GM08714 (cell line): ENCODE measurements around the gene PBRM1.
A peak's percentile ranks its signal among the peaks of the same experiment; 100 is the strongest.

Source experiments
- H3K4me3 ChIP-seq: fragments of 200-500 bp; sonication (Bioruptor generic); 2 replicates; pipeline ENCODE4 v1.5.1; 2014; ENCODE audit warnings: mild to moderate bottlenecking, low read length, inconsistent platforms
- ZNF274 ChIP-seq: IDR thresholded peaks from 2 replicates; pipeline ENCODE4 v1.6.1; 2012; ENCODE audit warnings: mild to moderate bottlenecking, low read depth, low read length

PBRM1 gene

DNA sequence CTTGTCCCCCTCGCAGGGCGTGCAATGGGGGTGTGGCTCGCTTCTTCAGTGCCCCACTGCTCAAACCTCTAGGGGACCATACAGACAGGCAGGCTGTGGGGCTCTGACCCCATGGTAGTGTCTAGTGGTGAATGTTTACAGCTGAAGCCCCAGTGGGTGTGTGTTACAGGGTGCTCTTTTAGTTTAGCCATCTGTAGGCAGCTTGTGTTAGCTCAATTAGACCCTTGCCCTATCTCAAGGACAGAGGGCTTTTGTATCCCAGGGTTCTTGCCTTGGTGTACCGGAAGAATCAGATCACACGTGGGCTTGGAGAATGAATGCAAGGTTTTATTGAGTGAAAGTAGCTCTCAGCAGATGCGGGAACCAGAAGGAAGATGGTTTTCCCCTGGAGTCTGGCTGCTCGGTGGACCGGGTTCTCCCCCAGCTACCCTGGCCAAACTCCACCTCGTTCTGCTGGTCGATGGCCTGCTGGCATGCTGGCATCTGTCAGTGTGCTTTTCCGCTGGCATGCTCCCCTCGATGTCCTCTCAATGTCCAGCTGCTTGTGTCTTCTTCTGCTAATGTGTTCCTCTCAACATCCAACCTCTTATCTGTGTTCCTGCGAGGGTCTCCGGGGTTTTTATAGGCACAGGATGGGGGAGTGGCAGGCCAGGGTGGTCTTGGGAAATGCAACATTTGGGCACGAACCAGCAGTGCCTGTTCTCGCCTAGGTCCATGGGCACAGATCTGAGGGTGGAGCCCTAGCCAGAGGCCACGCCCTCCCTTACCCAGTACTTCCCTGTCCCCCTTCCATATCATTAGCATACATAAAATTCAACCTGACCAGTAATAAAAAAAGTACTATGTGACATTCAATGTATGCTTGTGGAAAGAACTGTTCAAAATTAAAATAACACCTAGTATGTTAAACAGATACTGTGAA is 26.8 kb upstream of the PBRM1 start:
- TF ChIP-seq ZNF274: no peak
- H3K4me3 ChIP-seq: no peak overlapping the region

GRCh38 chr3:52710512-52710911 is 24.8 kb upstream of the PBRM1 start:
- TF ChIP-seq ZNF274: no peak
- H3K4me3 ChIP-seq: no peak overlapping the region; the same call in 1 of the 2 replicates

DNA sequence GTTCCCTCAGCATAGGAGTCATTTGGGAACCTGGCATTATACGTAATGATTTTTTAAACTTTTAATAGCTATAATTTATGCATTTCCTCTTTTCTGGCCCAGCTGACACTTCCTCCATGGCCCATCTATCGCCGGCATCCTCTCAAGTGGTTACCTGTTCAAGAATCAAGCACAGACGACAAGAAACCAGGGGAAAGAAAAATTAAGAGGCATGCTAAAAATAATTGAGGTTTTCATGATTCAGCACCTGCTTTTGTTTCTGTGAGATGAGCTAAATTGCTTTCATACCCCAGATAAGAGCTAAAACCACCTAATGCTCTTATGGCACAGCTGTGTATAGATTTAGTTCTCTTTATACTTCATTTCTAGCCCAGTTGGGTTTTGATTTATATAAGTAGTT is 21.9 kb upstream of the PBRM1 start:
- TF ChIP-seq ZNF274: no peak
- H3K4me3 ChIP-seq: peak overlapping the region; percentile 89

DNA sequence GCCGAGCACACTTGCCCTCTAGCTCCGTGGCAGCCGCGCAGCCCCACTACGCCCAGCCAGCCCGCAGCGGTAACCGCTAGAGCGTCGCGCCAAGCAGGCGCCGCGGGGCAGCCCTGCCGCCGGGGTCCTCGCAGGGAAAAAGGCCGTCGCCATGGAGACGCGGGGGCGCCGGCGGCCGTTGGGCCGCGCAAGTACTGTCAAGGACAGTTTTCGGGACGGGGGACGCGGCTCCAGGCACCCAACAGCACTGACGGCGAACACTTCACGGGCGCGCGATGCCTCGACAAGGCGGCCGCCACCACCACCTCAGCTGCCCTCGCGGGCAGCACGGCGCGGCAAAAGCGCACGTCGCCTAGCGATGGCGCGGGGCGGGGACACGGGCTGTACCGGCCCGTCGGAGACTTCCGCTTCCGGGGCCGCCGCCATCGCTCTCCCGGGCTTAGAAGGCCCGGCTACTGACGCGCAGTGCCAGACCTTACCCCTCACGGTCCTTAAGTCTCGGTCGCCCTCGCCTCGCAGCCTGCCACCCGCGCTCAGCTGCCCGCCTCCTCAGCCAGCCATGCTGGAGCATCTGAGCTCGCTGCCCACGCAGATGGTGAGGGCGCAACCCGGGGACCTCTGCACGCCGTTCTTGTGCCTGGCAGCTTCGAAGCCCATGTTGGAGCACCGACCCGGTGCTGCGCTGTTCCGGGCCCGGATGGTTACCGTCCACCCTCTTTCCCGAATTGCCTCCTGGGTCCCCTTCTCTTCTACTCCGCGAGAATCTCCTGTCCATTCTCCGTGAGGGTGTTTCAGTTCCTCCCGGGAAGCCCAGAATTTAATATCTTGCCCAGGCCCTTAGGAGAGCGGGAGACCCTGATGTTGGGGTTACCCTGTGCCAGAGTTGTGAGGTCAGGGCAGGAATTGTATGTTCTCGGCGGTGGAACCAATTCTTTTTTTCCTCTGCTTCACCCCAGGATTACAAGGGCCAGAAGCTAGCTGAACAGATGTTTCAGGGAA is 20.3 kb upstream of the PBRM1 start, which contains the start of the genes GLT8D1 and SPCS1:
Gene GLT8D1, minus strand, starts transcription at position 104 of the 999 bp plus-strand sequence. CDS start 5,331 bp downstream, outside the sequence.
Gene SPCS1, plus strand, starts transcription at position 419 of the 999 bp plus-strand sequence. Its CDS starts 141 bp downstream, at position 560.
- H3K4me3 ChIP-seq: peak within 1 kb of the TSS; percentile 89
- no peak for TF ChIP-seq ZNF274

DNA sequence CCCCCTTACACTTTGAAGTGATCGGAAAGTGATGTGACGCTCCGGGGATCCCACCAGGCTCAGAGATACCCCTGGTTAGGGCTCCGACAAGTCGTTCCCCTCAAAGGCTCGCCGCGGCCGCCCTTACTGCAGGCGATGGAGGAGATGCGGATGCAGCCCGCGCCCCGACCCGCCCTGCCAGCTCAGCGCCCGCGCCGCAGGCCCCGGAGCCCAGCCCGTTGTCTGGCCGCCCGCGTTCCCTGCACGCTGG is 19.6 kb upstream of the PBRM1 start:
- no peak for TF ChIP-seq ZNF274
- peak overlapping the region; percentile 89 for H3K4me3 ChIP-seq

DNA sequence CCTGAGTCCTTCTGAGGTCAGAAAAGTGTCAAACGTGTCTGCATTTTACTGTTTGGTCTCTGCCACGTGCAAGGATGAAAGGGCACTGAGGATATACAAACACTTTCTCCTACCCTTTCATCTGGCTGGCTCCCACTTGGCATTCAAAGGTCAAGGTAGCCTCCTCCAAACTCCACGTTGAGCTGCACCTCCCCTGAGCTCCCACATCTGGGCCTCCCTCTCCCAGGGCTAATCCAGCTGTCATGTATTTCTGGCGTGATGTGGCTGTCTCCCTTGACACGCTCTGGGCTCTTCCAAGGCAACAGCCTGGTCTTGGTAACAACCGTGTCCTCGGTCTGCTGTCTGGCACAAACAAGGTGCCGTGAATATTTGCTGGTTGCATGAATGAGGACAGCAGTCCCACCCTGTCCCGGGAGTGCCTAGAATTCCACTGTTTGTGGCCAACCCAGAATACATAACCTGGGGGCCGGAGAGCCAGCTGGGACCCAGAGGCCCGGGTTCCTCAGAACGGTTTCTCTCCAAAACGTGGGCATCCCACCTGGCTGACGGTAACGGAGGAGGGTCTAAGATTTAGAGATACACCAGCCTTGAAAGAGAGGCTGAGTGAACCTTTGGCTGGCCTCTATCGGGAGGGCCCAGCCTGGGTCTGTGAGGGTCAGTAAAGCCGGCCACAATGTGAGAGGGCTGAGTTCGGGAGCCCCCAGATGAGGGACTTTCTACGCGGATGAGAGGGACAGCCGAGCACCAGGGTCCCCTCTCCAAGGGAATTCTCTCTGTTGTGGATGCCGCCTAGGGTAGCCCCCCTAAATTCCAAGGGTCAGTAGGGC is 19.1 kb upstream of the PBRM1 start:
- TF ChIP-seq ZNF274: no peak

DNA sequence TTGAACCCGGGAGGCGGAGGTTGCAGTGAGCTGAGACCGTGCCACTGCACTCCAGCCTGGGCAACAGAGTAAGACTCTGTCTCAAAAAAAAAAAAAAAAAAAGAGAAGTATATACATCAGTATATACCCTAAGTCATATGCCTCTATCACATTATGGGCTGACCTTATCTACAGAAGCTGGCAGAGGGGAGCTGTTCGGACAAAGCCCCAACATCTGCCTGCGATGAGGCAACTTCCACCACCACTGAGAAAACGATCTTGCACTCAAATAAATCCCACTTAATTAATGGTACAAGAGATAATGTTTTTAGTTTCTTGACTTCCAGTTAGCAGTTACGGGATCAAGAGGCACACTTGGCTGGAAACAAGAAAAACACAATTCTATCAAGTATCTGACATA is 17.6 kb upstream of the PBRM1 start:
- no peak for TF ChIP-seq ZNF274
- H3K4me3 ChIP-seq: no peak overlapping the region

More for the DNA sequence above, 19.1 kb upstream of the PBRM1 start:
- peak overlapping the region; percentile 89 for H3K4me3 ChIP-seq

DNA sequence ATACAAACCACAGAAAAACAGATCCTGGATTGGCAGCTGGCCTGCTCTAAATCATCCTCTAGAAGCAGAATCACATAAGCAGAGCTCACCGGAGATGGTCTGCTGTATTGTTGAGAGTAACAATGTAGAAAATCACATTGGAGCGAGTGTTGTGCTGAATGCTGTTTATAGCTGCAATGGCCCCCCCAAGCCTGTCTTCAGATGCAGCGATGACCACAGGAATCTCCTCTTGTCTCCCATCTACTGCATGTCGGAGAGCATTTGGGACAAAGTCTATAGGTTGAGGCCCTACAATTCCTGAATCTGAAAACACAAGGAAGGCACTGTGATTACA is 11.9 kb upstream of the PBRM1 start:
- H3K4me3 ChIP-seq: no peak overlapping the region
- no peak for TF ChIP-seq ZNF274

GRCh38 chr3:52696830-52697631 is 11.3 kb upstream of the PBRM1 start:
- TF ChIP-seq ZNF274: no peak

DNA sequence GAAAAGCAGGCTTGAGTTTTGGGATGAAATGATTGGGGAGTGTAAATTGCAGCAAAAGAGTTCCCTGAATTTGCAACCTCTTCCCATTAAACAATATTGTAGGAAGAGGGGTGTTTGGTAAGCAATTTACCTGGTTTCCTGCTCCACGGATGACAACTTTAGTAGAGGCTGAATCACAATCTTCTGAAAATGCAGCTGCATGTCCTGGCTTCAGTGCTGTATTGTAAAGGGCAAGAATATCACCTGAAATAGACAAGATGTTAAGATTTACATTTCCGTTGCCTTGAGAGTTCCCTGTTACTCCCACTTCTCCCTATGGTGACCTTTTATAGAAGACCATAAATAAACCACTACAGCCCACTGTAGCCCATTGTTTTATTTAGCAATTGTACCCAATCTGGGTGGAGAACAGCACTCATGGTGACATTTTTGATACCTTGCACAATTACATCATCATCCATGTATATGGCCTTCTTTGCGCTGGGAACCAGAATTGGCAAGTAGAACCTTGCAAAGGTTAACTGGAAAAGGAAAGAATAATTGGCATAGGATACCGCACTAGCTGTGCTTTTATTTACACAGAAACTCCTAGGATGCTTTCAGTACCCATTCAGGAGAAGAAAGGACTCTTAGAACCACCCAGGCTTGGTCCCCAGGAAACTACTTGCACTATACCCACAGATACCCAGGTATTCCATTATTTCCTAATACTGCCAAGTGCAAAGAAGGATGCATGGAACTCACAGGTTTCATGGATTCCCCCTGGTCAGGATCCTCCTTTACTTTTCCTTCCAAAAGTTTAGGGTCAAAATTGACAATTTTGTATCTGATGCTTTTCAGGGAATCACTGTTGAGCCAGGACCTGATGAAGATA is 10.3 kb upstream of the PBRM1 start:
- H3K4me3 ChIP-seq: no peak overlapping the region

More at GRCh38 chr3:52696830-52697631, 11.3 kb upstream of the PBRM1 start:
- peak overlapping the region; percentile 45; the same call in 1 of the 2 replicates for H3K4me3 ChIP-seq

DNA sequence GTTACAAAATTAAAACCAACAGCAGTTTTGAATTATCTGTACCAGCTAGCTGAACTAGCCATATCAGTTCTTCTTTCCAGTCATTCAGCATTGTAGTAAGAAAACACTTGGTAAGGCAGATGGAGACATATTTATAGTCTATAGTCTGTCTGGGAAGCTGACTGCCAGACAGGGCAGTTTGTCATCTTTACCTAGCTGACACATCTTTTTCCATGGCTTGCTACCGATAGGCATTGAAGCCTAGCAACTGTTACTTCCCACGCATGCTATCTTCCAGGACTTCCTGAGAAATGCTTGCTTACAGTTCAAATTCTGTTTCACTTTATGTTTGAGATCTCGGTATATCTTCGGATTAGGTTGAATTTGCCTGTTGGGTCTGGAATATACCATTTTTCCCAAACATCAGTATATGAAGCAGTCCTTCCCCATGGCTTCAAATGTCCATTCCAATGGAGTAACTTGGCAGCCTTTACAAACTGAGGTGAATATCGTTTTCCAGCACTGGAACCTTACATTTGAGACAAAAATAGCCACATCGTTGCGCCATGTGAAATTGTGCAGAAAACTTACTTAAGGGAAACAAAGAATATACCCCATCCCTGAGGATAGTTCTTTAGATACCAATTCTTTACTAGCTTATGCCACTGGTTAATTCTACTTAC is 8.9 kb upstream of the PBRM1 start:
- H3K4me3 ChIP-seq: no peak overlapping the region
- TF ChIP-seq ZNF274: no peak

More for the DNA sequence above, 10.3 kb upstream of the PBRM1 start:
- no peak for TF ChIP-seq ZNF274
